Psoas muscle (tissue), 8 donors: ENCODE results near the gene ELOA. TPM values are rescaled to one million over a fixed set of nuclear protein-coding genes. Genes with fewer than 3 reads are reported as not detected.

Experiments
- ATAC-seq, 4 donors: fragments of 200-7000 bp; cut with Tn5 transposase; one replicate each; pipeline ENCODE4 v1.9.1; 2020; ENCODE audit warnings: moderate library complexity in 3 of 4, mild to moderate bottlenecking in 2 of 4
- DNase-seq, 2 donors: peaks; one replicate each; pipeline ENCODE4 v3.0.0-alpha.2; 2020
- H3K27ac ChIP-seq: fragments of 200-600 bp; one replicate; pipeline ENCODE4 v1.8.0; 2022
- H3K27me3 ChIP-seq, 3 donors: fragments of 200-600 bp in 1 of 3; one replicate each; pipeline versions ENCODE4 v1.6.1 to v1.8.0; 2013 to 2022; ENCODE audit warnings: low read length in 2 of 3, mild to moderate bottlenecking in 2 of 3, moderate library complexity in 1 of 3; ENCODE audit not compliant: insufficient read depth in 3 of 3
- H3K36me3 ChIP-seq, 2 donors: fragments of 200-600 bp in 1 of 2; one replicate each; pipeline versions ENCODE4 v1.6.1 to v1.8.0; 2013 to 2022; ENCODE audit warnings: low read depth in 1 of 2, mild to moderate bottlenecking in 1 of 2, moderate library complexity in 1 of 2; ENCODE audit not compliant: insufficient read depth in 1 of 2
- H3K4me1 ChIP-seq: fragments of 200-600 bp; one replicate; pipeline ENCODE4 v1.8.0; 2022
- H3K4me3 ChIP-seq: fragments of 200-600 bp; one replicate; pipeline ENCODE4 v1.8.0; 2022; ENCODE audit warnings: mild to moderate bottlenecking
- H3K9me3 ChIP-seq: fragments of 200-600 bp; one replicate; pipeline ENCODE4 v1.8.0; 2022
- CTCF ChIP-seq: fragments of 200-600 bp; IDR thresholded peaks from one replicate; pipeline ENCODE4 v1.8.0; 2022; ENCODE audit warnings: antibody characterized with exemption
- WGBS, 3 donors: extraction: QIAGEN DNeasy Blood & Tissue Kit; methylation state at CpG; one replicate each; pipeline versions ENCODE4 v1.1.6 to v1.1.7; 2013; 5-methylcytosine and 5-hydroxymethylcytosine counted together
- intact Hi-C, 2 donors: fragments of 100-400 bp; cut with DNase I; formaldehyde crosslinking; loops; one replicate each; pipeline versions ENCODE4 v1.11.0 to v1.14.2; 2022
- polyA plus RNA-seq, 3 donors: library from polyadenylated mRNA; stranded (reverse); fragments of 200-250 nt; gene quantifications; one replicate each; pipeline ENCODE4 v1.2.3, GENCODE V29; 2013
- total RNA-seq, 4 donors: library from RNA; stranded (reverse); fragmentation: NEBNext Ultra II Directional in 2 of 4; extraction: Animal tissue kit (Norgen Biotek cat#: 25700) in 2 of 4; gene quantifications; one replicate each; pipeline versions ENCODE4 v1.2.1 to v1.2.4, GENCODE V29; 2021 to 2023
- donor health status: healthy with polysubstance abuse.
- donor health status: DM: no; HTN: no; CAD: no; lungs with moderate emphysema.
- donor health status: Bipolar disorder and iron deficiency.
- donor health status: healthy.
- donor health status: DM: yes; HTN: yes; CAD: no.
- donor health status: DM: no; HTN: no; CAD: no.
- donor health status: DM: no; HTN: no; CAD: no.
- donor health status: DM: yes; HTN: yes; CAD: no.

The ELOA gene
- total and polyA plus RNA-seq, 7 donors = 19.8 to 68.9 (median 50.5) TPM

GRCh38 chr1:23799255-23799569 lies 55.9 kb downstream of the ELOA start:
- no peak for TF ChIP-seq CTCF
- Histone ChIP-seq H3K4me3 (peak overlapping the region; percentile 97), H3K9me3 (no peaks in the 10 kb centered on the region), H3K27ac (peak overlapping the region; percentile 98), H3K4me1 (peaks cover 13% of the 10 kb centered on the region), H3K36me3 (peaks cover 0 to 50% of the 10 kb centered on the region in 2 donors), H3K27me3 (no peaks in the 10 kb centered on the region)
- 73 to 78% (median 78%) methylated on average over 7 of the region's 7 CpGs for WGBS, 3 donors
- DNase-seq = no peak
- no peak for ATAC-seq
- intact Hi-C loops = no loop called here

GRCh38 chr1:23799570-23800399 lies 56.5 kb downstream of the ELOA start:
- WGBS, 3 donors = 3 to 5% (median 4%) methylated on average over 34 to 48 of the region's 48 CpGs
- Histone ChIP-seq H3K9me3 (no peaks in the 10 kb centered on the region), H3K36me3 (peaks cover 0 to 49% of the 10 kb centered on the region in 2 donors), H3K27ac (peak overlapping the region; percentile 98), H3K27me3 (no peaks in the 10 kb centered on the region), H3K4me1 (peaks cover 13% of the 10 kb centered on the region), H3K4me3 (peak overlapping the region; percentile 97)
- peak; percentile 33 to 57 (median 52) for ATAC-seq
- intact Hi-C loops = no loop called here
- no peak for TF ChIP-seq CTCF
- peak; percentile 52 to 67 for DNase-seq

- intact Hi-C loops = no loop called here
- H3K27ac ChIP-seq = peak within 1 kb of the TSS; percentile 98
- H3K27me3 ChIP-seq = no peaks in the 10 kb centered on the region
- no peaks in the 10 kb centered on the region for H3K9me3 ChIP-seq
- 0% methylated on average over 53 to 82 of the region's 82 CpGs for WGBS, 3 donors
- ATAC-seq (peak; percentile 95 to 97 (median 96)), DNase-seq (peak; percentile 99)
- peaks cover 0 to 51% of the 10 kb centered on the region in 2 donors for H3K36me3 ChIP-seq
- TF ChIP-seq CTCF = no peak
- H3K4me1 ChIP-seq = peaks cover 13% of the 10 kb centered on the region
- H3K4me3 ChIP-seq = peak within 1 kb of the TSS; percentile 97
Observed at GRCh38 chr1:23800400-23801337, 57.4 kb downstream of the ELOA start, which contains the start of gene GALE. Gene GALE (minus strand): TSS chr1:23800754. CDS start chr1:23799007, 1,747 bp downstream.

- H3K4me1 ChIP-seq = peaks cover 13% of the 10 kb centered on the region
- peaks cover 0 to 49% of the 10 kb centered on the region in 2 donors for H3K36me3 ChIP-seq
- peak overlapping the region; percentile 97 for H3K4me3 ChIP-seq
- H3K27ac ChIP-seq = peak overlapping the region; percentile 98
- H3K9me3 ChIP-seq = no peaks in the 10 kb centered on the region
- ATAC-seq (peak in 2 of 4 donors; percentile 9 to 16), DNase-seq (peak in 1 of 2 donors; percentile 60)
- no peak for TF ChIP-seq CTCF
- 20 to 21% (median 21%) methylated on average over 19 of the region's 19 CpGs for WGBS, 3 donors
- intact Hi-C loops = no loop called here
- no peaks in the 10 kb centered on the region for H3K27me3 ChIP-seq
Observed at GRCh38 chr1:23801338-23801748, 58.1 kb downstream of the ELOA start.
